ENCODE measurements around the gene FBXL2. TPM values are rescaled to one million over a fixed set of nuclear protein-coding genes. Genes with fewer than 3 reads are reported as not detected.

Gene FBXL2
- total RNA-seq, 2 experiments from 2014 or later: not detected

- ATAC-seq: peak; percentile 47
- Mint-ChIP-seq H3K27ac (no peak overlapping the region), H3K27me3 (no peaks in the 10 kb centered on the region), H3K4me1 (peaks cover 55% of the 10 kb centered on the region), H3K36me3 (peaks cover 15% of the 10 kb centered on the region), H3K9me3 (ENCODE audit: low read depth) (no peaks in the 10 kb centered on the region), H3K4me3 (no peak overlapping the region)
- DNase-seq: no peak
- CTCF ChIA-PET: interaction anchor here (1.1 to 3.3 kb wide), 3 partner anchors 9 to 57 kb away, joined by 3 to 16 read pairs (median 4); partner anchors contain the start of gene UBP1
Observed at GRCh38 chr3:33430061-33430460, 152.8 kb downstream of the FBXL2 start.

GRCh38 chr3:33430571-33430970 is 153.3 kb downstream of the FBXL2 start:
- Mint-ChIP-seq H3K9me3 (ENCODE audit: low read depth) (no peaks in the 10 kb centered on the region), H3K27ac (no peak overlapping the region), H3K4me1 (peaks cover 57% of the 10 kb centered on the region), H3K36me3 (peaks cover 12% of the 10 kb centered on the region), H3K27me3 (no peaks in the 10 kb centered on the region), H3K4me3 (no peak overlapping the region)
- DNase-seq (no peak), ATAC-seq (no peak)
- CTCF ChIA-PET: interaction anchor here (0.5 to 1.4 kb wide), 2 partner anchors 35 to 58 kb away, joined by 4 read pairs; no protein-coding TSS in a partner anchor

- no peak overlapping the region for H3K27ac Mint-ChIP-seq
- no peak overlapping the region for H3K4me3 Mint-ChIP-seq
- CTCF ChIA-PET: interaction anchor here (1.0 to 1.7 kb wide), 4 partner anchors 12 to 353 kb away, joined by 3 to 6 read pairs (median 3); no protein-coding TSS in a partner anchor
- peaks cover 13% of the 10 kb centered on the region for H3K36me3 Mint-ChIP-seq
- H3K27me3 Mint-ChIP-seq: no peaks in the 10 kb centered on the region
- peaks cover 73% of the 10 kb centered on the region for H3K4me1 Mint-ChIP-seq
- ATAC-seq (no peak), DNase-seq (no peak)
- H3K9me3 Mint-ChIP-seq (ENCODE audit: low read depth): no peaks in the 10 kb centered on the region
Observed at GRCh38 chr3:33433843-33434242, 156.6 kb downstream of the FBXL2 start.

Other genes with a start within 250 kb of the FBXL2 start
- gene GLB1, start 180.3 kb upstream of the FBXL2 start, total RNA-seq: 10 to 100 TPM; 44.9 to 48.1 TPM
- 1 to 10 TPM; 8.7 to 9.4 TPM for gene TMPPE, start 180.3 kb upstream of the FBXL2 start, total RNA-seq
- gene CRTAP, start 163.4 kb upstream of the FBXL2 start, total RNA-seq: 10 to 100 TPM; 28.0 to 40.3 TPM
- gene SUSD5, start 58.6 kb upstream of the FBXL2 start, total RNA-seq: not detected
- gene UBP1, start 163.0 kb downstream of the FBXL2 start, total RNA-seq: 10 to 100 TPM; 60.5 to 71.8 TPM

All from activated CD8-positive, alpha-beta memory T cell treated with anti-CD3 and anti-CD28 coated beads, Interleukin-2, amount 10 ng/mL, durations not matched to agents 7 days and 5 days (primary cell).